ENCODE measurements around the gene SDC4.

GRCh38 chr20:45395114-45395415, 46.8 kb upstream of the SDC4 start:
- no peak for TF ChIP-seq CTCF (IDR thresholded peaks at IDR 0.05)
- TF ChIP-seq POLR2A (IDR thresholded peaks at IDR 0.05): no peak
- no peak for TF ChIP-seq POLR2AphosphoS5 (IDR thresholded peaks at IDR 0.05)
- no peak for TF ChIP-seq EP300 (IDR thresholded peaks at IDR 0.05)
